Suprapubic skin (tissue), 4 donors: ENCODE results near the gene PMP22. TPM values are rescaled to one million over a fixed set of nuclear protein-coding genes. Genes with fewer than 3 reads are reported as not detected.

Source experiments
- DNase-seq, 2 donors: peaks; one replicate each; pipeline ENCODE4 v3.0.0-alpha.2; 2019; ENCODE audit warnings: low spot score in 2 of 2
- H3K27ac ChIP-seq: fragments of 200-600 bp; sonication (generic); one replicate; pipeline ENCODE4 v1.5.1; 2019
- H3K27me3 ChIP-seq: fragments of 200-600 bp; sonication (generic); one replicate; pipeline ENCODE4 v1.5.1; 2019
- H3K36me3 ChIP-seq: fragments of 200-600 bp; sonication (generic); one replicate; pipeline ENCODE4 v1.5.1; 2019
- H3K4me1 ChIP-seq: fragments of 200-600 bp; sonication (generic); one replicate; pipeline ENCODE4 v1.5.1; 2019
- H3K4me3 ChIP-seq: fragments of 200-600 bp; sonication (generic); one replicate; pipeline ENCODE4 v1.5.1; 2019; ENCODE audit warnings: mild to moderate bottlenecking
- H3K9me3 ChIP-seq: fragments of 200-600 bp; sonication (generic); one replicate; pipeline ENCODE4 v1.5.1; 2019
- EP300 ChIP-seq: sonication (generic); formaldehyde crosslinking; IDR thresholded peaks from one replicate; pipeline ENCODE4 v1.6.1; 2017; ENCODE audit warnings: antibody characterized with exemption
- POLR2A ChIP-seq, 2 donors: fragments of 450-650 bp; IDR thresholded peaks; one replicate each; pipeline ENCODE4 v1.6.1; 2017; ENCODE audit warnings: antibody characterized with exemption in 2 of 2, mild to moderate bottlenecking in 2 of 2, moderate library complexity in 2 of 2
- POLR2AphosphoS5 ChIP-seq, 3 donors: sonication (generic); formaldehyde crosslinking; IDR thresholded peaks; one replicate each; pipeline ENCODE4 v1.6.1; 2017; ENCODE audit warnings: antibody characterized with exemption in 3 of 3
- WGBS: methylation state at CpG from one replicate; pipeline ENCODE4 v1.1.5; 2018; 5-methylcytosine and 5-hydroxymethylcytosine counted together
- total RNA-seq, 4 donors: library from RNA; depleted of rRNA; stranded (reverse); fragments of >200 nt; gene quantifications; one replicate each; pipeline ENCODE4 v1.1.0, GENCODE V29; 2016
- TF ChIP-seq, protein P1 (sequence below), 2 donors: fragments of 200-600 bp in 1 of 2; fragments of 450-650 bp in 1 of 2; sonication (generic) in 1 of 2; IDR thresholded peaks; one replicate each; pipeline ENCODE4 v1.5.1; 2016 to 2019; ENCODE audit warnings: antibody characterized with exemption in 2 of 2, mild to moderate bottlenecking in 1 of 2, moderate library complexity in 1 of 2

PMP22 gene
- total RNA-seq, 4 donors from 2014 or later = 55.1 to 143 (median 87.1) TPM

DNA sequence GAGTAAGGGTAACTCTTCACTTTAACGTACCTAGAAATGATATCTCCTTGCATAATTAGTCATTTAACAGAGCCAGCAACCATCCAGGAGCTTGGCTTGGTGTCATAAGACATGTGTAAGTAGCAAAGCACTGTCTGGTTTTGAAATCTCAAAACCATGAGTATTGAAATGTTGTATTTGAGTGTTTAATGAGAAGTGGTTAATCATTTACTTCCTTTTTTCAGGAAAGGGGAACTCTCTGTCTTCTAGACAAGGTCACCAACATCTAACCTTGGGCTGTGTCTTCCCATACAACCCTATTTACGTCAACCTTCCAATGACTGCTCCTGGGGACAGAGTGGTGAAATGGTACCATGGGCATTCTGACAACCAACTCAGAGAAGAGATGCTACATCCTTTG, 27.1 kb downstream of the PMP22 start:
- Histone ChIP-seq H3K4me1 (peaks cover 33% of the 10 kb centered on the region), H3K27ac (no peak overlapping the region), H3K36me3 (peaks cover 50% of the 10 kb centered on the region), H3K27me3 (no peaks in the 10 kb centered on the region), H3K4me3 (no peak overlapping the region), H3K9me3 (no peaks in the 10 kb centered on the region)
- WGBS = 73% methylated on average over 2 of the region's 2 CpGs
- TF ChIP-seq POLR2AphosphoS5 (IDR thresholded peaks at IDR 0.05) = no peak
- no peak for TF ChIP-seq POLR2A (IDR thresholded peaks at IDR 0.05)
- TF ChIP-seq, protein P1, sequence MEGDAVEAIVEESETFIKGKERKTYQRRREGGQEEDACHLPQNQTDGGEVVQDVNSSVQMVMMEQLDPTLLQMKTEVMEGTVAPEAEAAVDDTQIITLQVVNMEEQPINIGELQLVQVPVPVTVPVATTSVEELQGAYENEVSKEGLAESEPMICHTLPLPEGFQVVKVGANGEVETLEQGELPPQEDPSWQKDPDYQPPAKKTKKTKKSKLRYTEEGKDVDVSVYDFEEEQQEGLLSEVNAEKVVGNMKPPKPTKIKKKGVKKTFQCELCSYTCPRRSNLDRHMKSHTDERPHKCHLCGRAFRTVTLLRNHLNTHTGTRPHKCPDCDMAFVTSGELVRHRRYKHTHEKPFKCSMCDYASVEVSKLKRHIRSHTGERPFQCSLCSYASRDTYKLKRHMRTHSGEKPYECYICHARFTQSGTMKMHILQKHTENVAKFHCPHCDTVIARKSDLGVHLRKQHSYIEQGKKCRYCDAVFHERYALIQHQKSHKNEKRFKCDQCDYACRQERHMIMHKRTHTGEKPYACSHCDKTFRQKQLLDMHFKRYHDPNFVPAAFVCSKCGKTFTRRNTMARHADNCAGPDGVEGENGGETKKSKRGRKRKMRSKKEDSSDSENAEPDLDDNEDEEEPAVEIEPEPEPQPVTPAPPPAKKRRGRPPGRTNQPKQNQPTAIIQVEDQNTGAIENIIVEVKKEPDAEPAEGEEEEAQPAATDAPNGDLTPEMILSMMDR (IDR thresholded peaks at IDR 0.05) = no peak
- TF ChIP-seq EP300 = no peak
- no peak for DNase-seq

DNA sequence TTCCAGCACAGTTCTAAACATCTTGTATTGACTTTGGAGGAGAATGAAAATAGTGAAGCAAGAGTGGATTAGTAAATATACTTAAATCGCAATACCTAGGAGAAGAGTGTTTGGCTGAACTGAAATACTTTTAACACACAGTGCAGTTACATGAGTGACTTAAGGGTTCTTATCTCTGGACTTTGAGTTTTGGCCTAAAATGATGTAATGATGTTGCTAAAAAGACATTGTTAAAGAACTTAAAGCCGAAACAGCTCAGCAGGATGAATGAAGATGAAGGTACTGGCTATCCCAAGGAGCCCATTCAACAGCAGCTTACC, 28.1 kb downstream of the PMP22 start:
- DNase-seq = no peak
- peaks cover 39% of the 10 kb centered on the region for H3K4me1 ChIP-seq
- WGBS = 94% methylated on average over 2 of the region's 2 CpGs
- peaks cover 59% of the 10 kb centered on the region for H3K36me3 ChIP-seq
- no peak overlapping the region for H3K27ac ChIP-seq
- H3K4me3 ChIP-seq = no peak overlapping the region
- H3K9me3 ChIP-seq = no peaks in the 10 kb centered on the region
- TF ChIP-seq, protein P1 (IDR thresholded peaks at IDR 0.05) = no peak
- TF ChIP-seq POLR2AphosphoS5 (IDR thresholded peaks at IDR 0.05) (no peak), EP300 (no peak), POLR2A (IDR thresholded peaks at IDR 0.05) (no peak)
- no peaks in the 10 kb centered on the region for H3K27me3 ChIP-seq

DNA sequence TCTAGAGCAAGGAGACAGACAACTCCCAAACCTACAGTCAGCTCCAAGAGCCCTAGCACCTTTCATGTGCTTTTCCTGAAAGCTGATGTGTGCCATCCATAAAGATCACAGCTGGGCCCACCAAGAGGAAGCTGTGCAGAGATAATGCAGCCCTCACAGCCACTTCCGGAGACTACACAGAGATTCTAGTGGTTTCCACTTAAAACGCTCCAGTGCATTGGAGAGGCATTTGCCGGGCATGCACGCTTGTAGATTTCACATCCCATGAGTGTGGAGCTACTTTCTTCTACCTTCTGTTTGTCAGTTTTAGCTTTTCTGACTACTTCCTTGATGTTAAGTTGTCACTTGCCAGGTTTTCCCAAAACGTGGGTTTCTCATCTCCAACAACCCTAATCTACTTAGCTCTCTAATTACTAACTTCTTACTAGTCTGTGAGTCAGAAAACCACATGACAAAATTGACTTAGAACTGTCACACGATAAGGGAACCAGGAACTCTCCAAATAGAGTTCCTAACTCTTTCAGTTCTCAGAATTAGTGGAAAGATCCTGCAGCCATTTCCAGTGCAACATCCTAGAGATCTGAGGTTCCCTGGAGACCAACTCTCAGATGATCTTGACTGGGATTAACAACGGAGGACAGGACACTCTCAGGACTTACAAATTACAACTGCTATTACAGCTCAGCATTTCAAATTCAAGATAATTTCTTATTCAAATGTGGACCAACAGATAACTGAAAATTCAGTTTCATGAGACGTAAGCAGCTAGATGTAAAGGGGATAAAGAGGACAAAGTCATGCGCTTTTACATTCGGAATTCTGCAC, 28.6 kb downstream of the PMP22 start:
- TF ChIP-seq POLR2AphosphoS5 (IDR thresholded peaks at IDR 0.05) (no peak), EP300 (no peak), POLR2A (IDR thresholded peaks at IDR 0.05) (no peak)
- TF ChIP-seq, protein P1 (IDR thresholded peaks at IDR 0.05) = no peak
- no peak overlapping the region for H3K27ac ChIP-seq
- H3K4me3 ChIP-seq = no peak overlapping the region
- no peak for DNase-seq
- no peaks in the 10 kb centered on the region for H3K27me3 ChIP-seq
- WGBS = 72% methylated on average over 10 of the region's 10 CpGs
- peaks cover 65% of the 10 kb centered on the region for H3K36me3 ChIP-seq
- H3K4me1 ChIP-seq = peaks cover 39% of the 10 kb centered on the region
- no peaks in the 10 kb centered on the region for H3K9me3 ChIP-seq

DNA sequence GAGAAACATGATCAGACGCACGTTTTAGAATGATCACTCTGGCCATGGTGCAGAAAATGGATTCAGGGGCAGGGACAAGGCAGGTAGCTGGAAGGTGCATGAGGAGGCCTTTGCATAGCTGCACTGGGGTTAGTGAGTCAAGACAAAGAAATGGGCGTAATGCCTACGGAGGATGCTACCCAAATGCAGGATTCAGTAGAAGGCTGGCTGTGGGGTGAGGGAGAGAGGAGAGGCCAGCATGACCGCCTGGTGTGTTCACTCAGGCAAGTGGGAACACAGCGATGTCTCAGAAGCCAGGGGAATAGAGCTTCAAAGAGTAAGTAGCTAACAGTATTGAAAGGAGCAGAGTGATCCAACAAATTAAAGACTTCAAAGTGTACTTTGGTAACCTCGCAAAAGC, 31.2 kb downstream of the PMP22 start:
- DNase-seq = no peak
- Histone ChIP-seq H3K36me3 (peaks cover 73% of the 10 kb centered on the region), H3K27ac (no peak overlapping the region), H3K4me1 (peaks cover 34% of the 10 kb centered on the region), H3K4me3 (no peak overlapping the region), H3K9me3 (no peaks in the 10 kb centered on the region), H3K27me3 (no peaks in the 10 kb centered on the region)
- TF ChIP-seq POLR2A (IDR thresholded peaks at IDR 0.05) (no peak), EP300 (no peak), POLR2AphosphoS5 (IDR thresholded peaks at IDR 0.05) (no peak)
- TF ChIP-seq, protein P1 (IDR thresholded peaks at IDR 0.05) = no peak
- 79% methylated on average over 7 of the region's 7 CpGs for WGBS

DNA sequence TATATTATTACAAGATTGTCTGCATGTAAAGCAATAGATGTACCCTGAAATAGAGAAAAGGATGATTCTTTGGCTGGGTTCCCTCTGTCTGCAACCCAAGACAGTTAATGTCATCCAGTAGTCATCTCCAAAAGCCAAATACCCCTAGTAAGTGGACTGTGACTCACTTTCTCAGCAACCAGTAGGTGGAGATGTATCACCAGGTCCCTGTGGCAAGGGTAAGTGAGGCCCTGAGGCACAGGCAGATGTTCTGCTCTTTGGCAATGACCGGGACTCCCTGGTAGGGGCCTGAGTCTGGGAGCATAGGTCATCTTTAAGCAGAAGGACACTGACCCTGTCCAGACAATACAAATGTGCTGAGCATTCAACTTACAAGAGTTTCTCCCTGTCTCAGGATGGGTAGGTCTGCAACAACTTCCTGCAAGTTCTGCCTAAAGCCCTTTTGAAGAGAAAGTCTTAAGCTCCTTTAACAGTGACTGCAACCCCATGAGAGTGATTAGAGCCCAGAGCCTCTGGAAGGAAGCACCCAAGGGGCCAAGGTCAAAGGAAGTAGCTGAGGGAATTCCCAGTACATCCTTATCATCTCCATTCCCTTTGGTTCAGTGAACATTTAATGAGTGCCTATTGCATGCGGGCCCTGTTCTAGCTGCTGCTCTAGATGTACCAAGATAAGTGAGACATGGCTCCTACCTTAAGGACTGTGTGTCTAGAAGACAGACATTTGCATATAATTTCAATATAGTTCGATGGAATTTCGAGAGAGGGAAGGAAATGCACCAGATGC, 31.9 kb downstream of the PMP22 start:
- Histone ChIP-seq H3K36me3 (peaks cover 72% of the 10 kb centered on the region), H3K27ac (no peak overlapping the region), H3K27me3 (no peaks in the 10 kb centered on the region), H3K9me3 (no peaks in the 10 kb centered on the region), H3K4me3 (no peak overlapping the region), H3K4me1 (peaks cover 29% of the 10 kb centered on the region)
- 65% methylated on average over 4 of the region's 4 CpGs for WGBS
- no peak for DNase-seq
- no peak for TF ChIP-seq POLR2AphosphoS5 (IDR thresholded peaks at IDR 0.05)
- TF ChIP-seq EP300 = no peak
- TF ChIP-seq, protein P1 (IDR thresholded peaks at IDR 0.05) = no peak
- no peak for TF ChIP-seq POLR2A (IDR thresholded peaks at IDR 0.05)
